HG03097 (cell line): ENCODE data around the gene INAFM1.
A peak's percentile ranks its signal among the peaks of the same experiment; 100 is the strongest.
"Not testable (repeated sequence)": the region's sequence is repeated elsewhere in the genome, so short reads cannot be mapped to it uniquely, and the experiment has no call there.

Source experiments
- ATAC-seq: cut with Tn5 transposase; IDR thresholded peaks from one replicate; pipeline ENCODE4 v1.9.1; 2021; ENCODE audit not compliant: unreplicated experiment, low FRiP score

INAFM1 gene

DNA sequence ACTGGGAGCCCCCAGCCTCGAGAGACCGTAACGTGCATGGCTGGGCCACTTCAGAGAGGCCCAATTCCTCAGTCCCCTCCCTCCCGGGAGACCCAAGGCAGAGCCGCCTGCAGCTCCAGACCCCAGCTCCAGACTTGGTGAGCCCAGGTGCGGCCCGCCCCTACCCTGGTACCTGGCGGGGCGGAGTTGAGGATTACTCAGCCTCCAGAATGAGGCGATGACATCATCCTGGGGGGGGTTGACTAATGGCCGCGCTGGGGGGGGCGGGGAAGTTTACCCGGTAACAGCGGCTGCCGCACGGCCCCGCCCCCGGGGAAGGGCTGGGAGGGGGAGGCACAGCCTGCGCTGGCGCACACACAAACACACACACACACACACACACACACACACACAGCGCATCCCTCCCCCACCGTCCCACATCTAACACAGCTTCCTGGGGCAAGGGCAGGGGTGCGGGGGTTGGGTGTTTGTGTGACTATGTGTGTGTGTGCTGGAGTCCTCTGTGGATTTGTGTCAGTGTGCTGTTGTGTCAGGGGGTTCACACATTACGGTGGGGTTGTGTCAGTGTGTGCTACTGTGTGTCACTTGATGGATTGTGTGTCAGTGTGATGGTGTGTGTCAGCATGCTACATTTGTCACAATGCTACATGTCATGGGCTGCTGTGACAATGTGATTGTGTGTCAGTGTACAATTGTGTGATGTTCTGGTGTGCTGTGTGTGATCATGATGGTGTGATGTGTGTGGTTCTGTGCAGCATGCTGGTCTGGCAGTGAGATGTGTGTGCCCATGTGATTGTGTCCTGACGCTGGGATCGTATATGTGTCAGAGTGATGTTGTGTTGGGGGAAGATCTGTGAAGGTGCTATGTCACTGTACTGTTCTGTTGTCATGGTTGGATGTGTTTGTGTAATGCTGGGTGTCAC is 33.4 kb upstream of the INAFM1 start:
- ATAC-seq, result no peak

DNA sequence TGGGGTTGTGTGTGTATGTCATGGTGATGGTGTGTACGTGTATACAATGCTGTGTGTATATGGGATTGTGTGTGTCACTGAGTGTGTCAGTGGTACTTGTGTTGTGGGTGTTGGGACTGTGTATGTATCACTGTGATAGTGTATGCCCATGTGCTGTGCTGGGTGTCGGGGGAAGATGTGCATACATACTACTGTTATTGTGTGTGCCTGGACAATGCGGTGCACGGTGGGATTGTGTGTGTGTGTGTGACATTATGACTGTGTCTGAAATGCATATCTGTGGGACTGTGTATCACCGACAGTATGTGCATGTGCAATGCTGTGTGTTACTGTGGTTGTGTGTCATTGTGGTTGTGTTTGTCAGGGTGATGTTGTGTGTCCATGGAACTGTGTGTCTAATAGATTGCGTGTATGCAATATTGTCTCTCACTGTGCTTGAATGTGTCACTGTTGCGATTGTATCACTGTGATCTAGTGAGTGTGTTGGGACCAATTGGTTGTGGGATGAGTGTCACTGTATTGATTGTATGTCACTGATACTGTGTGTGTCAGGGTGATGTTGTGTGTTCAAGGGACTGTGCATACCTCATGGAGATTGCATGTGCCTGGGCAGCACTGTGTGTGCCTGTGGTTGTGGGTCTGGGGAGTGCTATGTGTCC is 32.6 kb upstream of the INAFM1 start:
- ATAC-seq, result no peak

DNA sequence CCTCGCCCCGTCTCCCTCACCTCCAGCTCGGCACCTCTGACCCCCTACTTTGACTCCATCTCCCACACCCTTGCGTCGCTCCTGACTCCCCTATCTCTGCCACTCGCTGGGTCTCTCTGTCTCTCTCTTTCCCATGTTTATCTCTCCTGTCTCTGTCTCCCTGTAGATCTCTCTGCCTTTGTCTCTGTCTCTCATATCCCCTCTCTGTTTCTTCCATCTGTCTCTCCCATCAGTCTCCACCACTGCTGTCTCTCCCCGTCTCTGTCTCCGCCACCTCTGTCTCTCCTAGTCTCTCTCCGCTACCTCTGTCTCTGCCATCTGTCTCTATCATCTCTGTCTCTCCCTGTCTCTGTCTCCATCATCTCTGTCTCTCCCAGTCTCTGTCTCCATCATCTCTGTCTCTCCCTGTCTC is 31.3 kb upstream of the INAFM1 start:
- ATAC-seq, result no peak

DNA sequence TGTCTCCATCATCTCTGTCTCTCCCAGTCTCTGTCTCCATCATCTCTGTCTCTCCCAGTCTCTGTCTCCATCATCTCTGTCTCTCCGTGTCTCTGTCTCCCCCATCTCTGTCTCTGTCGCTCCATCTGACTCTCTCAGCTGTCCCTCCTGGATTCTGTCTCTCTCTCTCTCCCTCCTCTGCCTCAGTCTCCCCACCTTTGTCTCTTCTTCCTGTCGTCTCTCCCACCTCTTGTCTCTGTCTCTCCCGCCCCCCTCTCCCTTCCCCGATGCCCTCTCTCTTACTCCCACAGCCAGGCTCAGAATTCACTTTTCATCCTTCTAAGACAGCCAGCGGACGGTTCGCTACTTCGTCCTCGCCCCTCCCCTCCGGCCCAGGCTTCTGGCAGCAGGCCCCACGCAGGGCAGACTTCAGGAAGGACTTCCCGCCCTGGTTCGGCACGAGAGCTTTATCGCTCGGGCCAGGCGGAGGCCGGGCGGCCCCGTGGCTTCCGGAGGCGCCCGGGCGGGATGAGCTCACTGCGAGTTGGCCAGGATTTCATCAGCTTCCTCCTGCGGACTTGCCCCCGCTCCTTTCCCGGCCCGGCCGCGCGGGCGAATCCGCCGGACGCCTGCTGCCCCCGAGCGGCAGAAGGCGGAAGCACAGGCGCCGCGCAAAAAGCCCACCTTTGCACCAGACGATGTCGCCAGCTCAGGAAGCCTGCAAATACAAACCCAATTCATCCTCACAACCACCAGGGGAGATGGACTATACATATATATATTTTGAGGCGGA is 30.7 kb upstream of the INAFM1 start:
- ATAC-seq, result peak; percentile 64

DNA sequence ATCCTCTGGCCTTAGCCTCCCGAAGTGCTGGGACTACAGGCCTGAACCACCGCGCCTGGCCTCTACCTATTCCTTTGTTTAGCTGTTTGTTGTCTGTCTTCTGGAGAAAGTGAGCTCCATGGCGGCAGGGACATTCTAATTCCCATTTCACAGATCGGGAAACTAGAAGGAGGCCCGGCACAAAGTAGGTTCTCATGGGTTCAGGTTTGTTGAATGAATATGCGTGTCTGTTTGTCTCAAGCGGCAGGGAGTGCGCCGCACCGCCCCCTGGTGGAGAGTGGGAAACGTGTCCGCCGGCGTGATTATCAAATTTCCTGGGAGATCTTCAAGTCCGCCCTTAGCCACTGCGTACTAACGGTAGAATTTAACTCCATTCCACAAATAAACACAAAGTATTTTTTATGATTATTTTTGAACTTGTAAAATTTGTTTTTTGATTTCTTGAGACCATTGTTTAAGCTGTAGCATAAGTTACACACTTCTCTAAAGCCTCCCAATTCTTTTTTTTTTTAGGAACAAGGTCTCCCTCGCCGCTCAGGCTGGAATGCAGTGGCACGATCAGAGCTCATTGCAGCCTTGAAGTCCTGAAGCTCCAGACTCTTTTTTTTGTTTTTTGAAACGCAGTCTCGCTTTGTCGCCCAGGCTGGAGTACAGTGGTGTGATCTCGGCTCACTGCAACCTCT is 27.2 kb upstream of the INAFM1 start:
- ATAC-seq, result no peak

DNA sequence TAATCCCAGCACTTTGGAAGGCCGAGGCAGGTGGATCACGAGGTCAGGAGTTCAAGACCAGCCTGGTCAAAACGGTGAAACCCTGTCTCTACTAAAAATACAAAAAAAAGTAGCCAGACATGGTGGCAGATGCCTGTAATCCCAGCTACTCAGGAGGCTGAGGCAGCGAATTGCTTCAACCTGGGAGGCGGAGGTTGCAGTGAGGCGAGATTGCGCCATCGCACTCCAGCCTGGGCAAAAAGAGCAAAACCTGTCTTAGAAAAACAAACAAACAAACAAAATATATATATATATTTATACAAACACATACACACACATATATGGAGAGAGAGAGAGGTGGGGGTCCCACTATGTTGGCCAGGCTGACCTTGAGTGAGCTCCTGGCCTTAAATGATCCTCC is 21.7 kb upstream of the INAFM1 start:
- not testable (repeated sequence) for ATAC-seq

DNA sequence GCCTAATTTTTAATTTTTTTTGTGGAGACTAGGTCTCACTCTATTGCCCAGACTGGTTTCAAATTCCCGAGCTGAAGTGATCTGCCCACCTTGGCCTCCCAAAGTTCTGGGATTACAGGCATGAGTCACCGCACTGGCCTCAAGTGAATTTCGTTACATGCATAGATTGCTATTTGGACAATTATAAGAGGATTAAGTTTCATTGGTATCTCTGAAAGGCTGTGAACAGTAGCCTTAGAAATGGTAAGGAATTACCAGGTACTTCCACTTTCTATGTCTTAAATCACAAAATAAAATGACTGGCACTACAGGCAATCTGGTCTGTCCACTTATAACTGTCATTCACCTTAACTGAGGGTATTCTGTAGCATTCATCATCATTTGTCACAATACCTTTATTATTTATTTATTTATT is 21.2 kb upstream of the INAFM1 start:
- ATAC-seq, result no peak

DNA sequence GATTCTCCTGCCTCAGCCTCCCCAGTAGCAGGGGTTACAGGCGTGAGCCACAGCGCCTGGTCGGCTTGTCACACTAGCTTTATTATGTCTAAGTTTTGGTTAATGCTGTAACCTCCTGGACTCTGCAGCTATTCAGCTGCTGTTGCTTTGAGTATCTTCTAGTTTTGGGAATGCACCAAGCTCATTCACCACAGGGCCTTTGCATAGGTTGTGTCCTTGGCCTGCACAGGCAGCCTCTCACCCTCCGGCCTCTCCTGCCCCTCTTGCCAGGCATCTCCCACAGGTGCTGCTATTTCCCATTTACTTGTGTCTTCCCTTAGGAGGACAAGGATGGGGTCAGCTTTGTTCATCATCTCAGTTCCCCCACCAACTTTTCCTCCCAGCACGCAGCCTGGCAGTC is 20.7 kb upstream of the INAFM1 start:
- ATAC-seq, result no peak

DNA sequence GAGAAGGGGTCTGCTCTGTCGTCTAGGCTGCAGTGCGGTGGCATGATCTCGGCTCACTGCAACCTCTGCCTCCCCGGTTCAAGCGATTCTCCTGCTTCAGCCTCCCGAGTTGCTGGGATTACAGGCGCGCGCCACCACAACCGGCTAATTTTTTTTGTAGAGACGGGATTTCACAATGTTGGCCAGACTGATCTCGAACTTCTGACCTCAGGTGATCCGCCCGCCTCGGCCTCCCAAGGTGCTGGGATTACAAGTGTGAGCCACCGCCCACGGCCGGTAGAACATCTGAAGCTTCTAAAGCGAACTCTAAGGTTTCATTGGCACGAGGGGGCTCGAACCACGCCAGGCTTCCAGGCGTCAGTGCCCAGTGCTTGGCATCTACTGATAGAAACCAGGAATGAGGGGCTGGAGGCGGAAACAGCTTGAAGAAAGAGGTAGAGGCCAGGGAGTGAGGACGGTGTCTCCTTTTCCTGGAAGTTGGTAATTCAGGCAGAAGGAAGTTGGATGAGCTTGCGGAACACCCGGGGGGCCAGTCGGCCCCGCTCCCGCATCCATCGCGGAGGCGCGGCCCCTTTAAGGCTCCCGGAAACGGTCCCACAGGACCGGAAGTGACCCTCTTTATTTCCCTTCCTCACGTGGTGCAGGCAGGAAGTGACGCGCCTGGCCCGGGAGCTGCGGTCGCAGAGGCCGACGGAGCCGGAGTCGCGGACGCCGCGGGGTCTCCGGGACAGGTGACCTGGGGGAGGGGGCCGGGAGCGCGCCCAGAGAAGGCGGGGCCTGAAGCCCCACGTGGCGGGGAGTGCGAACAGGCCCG is 18.6 kb upstream of the INAFM1 start, which contains the start of gene CCDC9:
CCDC9 (plus strand) TSS at position 647 of the 814 bp plus-strand sequence. CDS start 1,876 bp downstream, outside the sequence.
- peak; percentile 46 for ATAC-seq

DNA sequence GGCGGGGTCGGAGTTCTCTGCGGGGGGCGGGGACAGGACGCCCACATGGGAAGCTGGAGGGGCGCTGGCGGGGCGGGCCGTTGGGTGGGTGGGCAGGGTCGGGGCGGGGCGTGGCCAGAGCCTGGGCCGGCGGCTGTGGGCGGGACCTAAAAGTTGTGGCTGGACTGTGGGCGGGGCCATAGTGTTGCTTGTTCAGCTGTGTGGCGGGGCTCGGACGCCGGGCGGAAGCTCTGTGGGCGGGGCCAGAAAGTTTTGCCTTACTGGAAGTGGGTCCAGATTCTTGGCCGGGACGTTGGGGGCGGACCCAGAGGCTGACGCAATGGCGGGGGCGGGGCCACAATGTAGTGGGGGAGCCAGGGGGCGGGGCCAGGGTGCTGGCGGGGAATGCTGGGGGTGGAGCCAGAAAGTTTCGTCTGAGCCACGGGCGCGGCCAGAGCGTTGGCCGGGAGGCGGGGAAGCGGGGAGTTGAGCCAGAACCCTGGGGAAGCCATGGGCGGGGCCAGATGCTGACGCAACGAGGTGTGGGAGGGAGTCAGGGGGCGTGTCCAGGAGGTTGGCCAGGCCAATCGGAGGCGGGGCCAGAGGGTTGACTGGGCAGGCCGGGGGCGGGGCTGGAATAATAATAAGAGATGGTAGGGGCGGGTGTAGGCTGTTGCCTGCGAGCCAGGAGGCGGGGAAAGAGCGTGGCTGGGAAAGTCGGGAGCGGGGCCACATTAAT is 17.8 kb upstream of the INAFM1 start:
- peak; percentile 63 for ATAC-seq

DNA sequence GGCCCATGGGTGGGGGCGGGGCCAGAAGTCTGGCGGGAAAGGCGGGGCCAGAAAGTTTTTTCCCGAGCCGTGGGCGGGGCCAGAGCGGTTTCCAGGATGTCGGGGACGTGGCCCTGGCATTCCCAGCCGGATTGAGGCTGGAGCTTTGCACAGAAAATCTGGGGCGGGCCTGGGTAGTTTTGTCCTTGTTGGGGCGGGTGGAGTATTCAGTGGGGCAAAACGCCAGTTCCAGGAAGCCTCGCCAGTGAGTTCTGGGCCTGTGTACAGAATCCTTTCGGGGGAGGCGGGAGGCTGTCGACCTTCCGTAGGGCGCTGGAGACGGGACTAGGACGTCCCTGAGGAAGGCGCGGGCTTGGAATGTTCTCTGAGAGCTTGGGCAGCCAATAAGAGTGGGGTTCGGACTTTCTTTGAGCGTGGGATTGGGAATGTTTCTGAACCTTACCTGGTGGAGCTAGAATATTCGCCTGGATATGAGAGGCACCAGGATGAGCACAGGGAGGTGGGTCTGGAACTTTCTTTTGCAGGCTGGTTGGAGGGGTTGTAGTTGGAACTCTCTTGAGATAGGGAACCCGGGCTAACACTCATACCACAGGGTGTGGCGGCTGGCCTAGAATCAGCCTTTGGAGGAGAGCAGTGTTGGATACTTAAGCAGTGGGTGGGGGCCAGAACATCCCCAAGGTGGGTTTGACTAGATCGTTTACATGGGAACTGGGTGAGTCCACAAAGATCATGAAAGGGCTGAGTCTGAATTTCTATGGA is 17.1 kb upstream of the INAFM1 start:
- no peak for ATAC-seq

DNA sequence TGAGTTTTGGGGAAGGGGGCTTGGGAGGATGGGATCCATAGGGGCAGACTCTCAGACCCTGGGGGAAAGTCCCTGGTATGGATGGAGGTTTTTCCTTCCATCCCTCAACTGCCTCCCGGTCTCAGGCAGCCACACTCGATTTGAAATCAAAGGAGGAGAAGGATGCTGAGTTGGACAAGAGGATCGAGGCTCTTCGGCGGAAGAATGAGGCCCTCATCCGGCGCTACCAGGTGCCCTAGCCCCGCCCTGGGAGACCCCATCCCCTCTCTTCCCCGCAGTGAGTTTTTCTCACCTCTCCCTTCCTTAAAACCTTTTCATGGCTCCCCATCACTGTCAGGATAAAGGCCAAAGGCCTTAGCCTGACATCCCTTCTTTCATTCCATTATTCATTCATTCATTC is 16.3 kb upstream of the INAFM1 start:
- no peak for ATAC-seq

DNA sequence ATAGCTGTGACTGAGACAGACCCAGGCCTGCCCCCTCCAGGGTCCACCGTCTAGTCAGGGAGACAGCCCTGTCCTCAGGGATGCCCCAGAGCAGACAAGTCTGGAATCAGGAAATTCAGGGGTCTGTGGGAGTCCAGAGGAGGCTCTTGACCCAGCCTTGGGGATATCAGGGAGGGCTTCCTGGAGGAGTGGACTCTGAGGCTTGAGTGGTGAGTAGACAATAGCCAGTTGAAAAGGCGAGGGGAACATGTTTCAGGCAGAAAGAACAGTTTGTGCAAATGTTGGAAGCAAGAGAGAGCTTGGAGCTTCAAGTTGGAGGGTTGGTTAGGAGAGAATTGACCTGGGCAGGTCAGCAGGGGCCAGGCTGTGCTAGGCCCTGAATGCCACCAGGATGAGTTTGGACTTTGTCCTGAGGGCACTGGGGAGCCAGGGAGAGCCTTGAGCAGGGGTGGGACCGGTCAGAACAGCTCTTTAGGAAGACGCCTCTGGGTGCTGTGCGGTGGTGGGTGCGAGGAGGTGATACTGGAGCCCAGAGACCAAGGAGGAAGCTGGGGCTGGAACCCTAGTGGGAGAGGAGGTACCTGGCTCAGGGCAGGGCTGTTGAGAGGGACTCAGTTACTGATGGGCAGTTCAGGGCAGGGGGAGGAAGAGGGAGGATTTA is 15.7 kb upstream of the INAFM1 start:
- ATAC-seq, result no peak

DNA sequence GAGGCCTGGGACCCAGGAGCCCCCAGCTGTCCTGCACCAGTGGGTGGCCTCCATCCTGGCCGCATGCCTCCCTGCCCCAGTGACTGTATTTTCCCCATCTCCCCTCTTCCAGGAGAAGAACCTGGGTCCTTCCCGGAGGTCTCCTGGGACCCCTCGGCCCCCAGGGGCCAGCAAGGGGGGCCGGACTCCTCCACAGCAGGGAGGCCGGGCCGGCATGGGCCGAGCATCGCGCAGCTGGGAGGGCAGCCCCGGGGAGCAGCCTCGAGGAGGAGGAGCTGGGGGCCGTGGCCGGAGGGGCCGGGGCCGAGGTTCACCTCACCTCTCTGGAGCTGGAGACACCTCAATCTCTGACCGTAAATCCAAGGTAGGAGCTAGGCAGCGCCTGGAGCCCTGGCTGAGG is 14.2 kb upstream of the INAFM1 start:
- no peak for ATAC-seq

DNA sequence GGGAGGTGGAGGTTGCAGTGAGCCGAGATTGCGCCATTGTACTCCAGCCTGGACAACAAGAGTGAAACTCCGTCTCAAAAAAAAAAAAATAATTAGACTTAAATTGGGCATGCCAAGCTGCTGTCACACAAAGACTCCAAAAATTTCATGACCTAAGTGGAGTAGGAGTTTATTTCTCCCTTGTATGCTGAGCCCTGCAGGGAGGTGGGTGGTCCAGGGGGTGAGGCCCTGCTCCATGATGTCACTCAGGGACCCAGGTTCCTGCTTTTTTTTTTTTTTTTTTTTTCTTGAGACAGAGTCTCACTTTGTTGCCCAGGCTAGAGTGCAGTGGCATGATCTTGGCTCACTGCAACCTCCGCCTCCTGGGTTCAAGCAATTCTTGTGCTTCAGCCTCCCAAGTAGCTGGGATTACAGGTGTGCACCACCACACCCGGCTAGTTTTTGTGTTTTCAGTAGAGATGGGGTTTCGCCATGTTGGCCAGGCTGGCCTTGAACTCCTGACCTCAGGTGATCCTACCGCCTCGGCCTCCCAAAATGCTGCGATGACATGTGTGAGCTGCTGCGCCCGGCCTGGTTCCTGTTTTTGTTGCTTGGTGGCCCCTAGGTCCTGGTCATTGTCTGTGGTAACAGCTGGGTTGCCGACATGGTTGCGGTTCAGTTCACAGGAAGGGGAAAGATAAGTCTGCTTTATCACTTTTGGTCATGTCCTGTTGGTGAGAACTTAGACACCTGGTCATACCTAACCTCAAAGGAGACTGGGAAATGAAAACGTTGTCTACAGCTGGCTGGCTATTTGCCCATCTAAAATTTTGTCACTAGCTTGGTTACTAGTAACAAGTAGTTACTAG is 12.5 kb upstream of the INAFM1 start:
- not testable (repeated sequence) for ATAC-seq

DNA sequence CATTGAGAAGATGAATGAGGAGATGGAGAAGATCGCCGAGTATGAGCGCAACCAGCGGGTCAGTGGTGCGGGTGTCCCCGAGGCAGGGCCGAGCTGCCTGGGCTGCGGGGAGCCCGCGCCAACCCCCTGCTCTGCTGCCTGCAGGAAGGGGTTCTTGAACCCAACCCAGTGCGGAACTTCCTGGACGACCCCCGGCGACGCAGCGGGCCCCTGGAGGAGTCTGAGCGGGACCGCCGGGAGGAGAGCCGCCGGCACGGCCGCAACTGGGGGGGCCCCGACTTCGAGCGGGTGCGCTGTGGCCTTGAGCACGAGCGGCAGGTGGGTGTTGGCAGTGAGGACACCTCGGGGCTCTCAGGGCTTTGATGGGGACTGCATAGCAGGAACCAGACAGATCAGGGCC is 10.1 kb upstream of the INAFM1 start:
- no peak for ATAC-seq

DNA sequence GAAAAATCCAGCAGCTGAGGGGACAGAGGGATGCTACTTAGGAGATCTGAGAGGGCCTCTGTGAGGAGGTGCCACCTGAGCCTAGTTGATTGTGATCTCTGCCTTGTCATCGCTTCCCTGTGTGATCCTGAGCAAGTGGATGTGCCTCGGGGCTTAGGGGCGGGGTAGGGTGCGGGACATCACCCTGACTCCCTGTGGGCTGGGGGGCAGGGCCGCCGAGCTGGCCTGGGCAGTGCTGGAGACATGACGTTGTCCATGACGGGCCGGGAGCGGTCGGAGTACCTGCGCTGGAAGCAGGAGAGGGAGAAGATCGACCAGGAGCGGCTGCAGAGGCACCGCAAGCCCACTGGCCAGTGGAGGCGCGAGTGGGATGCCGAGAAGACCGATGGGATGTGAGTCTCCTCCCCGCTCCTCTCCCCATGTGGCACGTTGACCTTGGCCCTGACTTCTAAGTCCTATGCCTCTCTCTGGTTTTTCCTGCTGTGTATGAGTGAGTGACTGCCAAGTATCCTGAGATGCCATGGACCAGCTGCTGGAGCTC is 8.2 kb upstream of the INAFM1 start:
- ATAC-seq, result no peak
